HCT116 (cell line): ENCODE results near the gene IFITM10. TPM values are rescaled to one million over a fixed set of nuclear protein-coding genes. Genes with fewer than 3 reads are reported as not detected.

Source experiments
- ATAC-seq: fragments of 200-7000 bp; cut with Tn5 transposase; 2 replicates; pipeline ENCODE4 v1.9.1; 2020; ENCODE audit warnings: mild to moderate bottlenecking, moderate library complexity
- BruUV-seq: library from RNA; stranded (reverse); fragments of 400-500 nt; replicated peaks from 2 replicates; lab custom pipeline; 2021; lab: Mats Ljungman, UMichigan
- CTCF ChIA-PET: fragments of 300-600 bp; sonication (Branson Sonifier 250); formaldehyde crosslinking; loops from one replicate; lab custom pipeline; 2021; ENCODE audit warnings: antibody characterized with exemption; lab: Charles Lee
- POLR2A ChIA-PET: fragments of 300-600, 350-600 bp; sonication (Branson Sonifier 250); formaldehyde crosslinking; loops from one replicate; lab custom pipeline; 2021; ENCODE audit warnings: antibody characterized with exemption; lab: Charles Lee
- RAD21 ChIA-PET, 2 experiments: fragments of 300-600 bp; sonication (Branson Sonifier 250); formaldehyde crosslinking; loops; one replicate each; lab custom pipeline; 2023; ENCODE audit warnings: low total read pairs in 2 of 2; ENCODE audit not compliant: uncharacterized antibody in 2 of 2, unreplicated experiment in 2 of 2, low non-redundant PET in 1 of 2; lab: Charles Lee
- DNase-seq: peaks from one replicate; pipeline ENCODE4 v3.0.0-alpha.2; 2010; ENCODE audit warnings: low read depth, low spot score
- H2AFZ ChIP-seq: fragments of 200-600 bp; shearing (Covaris generic), sonication (generic); 2 replicates; pipeline ENCODE4 v1.6.1; 2017; ENCODE audit warnings: low read depth, mixed run types, mixed read lengths, antibody characterized with exemption, low read length; ENCODE audit not compliant: poor library complexity, severe bottlenecking
- H3K27ac ChIP-seq: 2 replicates; pipeline ENCODE4 v1.5.1; 2012; ENCODE audit warnings: low read depth, low read length
- H3K27me3 ChIP-seq: fragments of 200-600 bp; sonication (generic); 2 replicates; pipeline ENCODE4 v1.6.1; 2016; ENCODE audit warnings: mixed run types, low read length, mixed read lengths; ENCODE audit not compliant: insufficient read depth
- H3K36me3 ChIP-seq, 2 experiments: fragments of 200-500 bp in 1 of 2; fragments of 200-600 bp in 1 of 2; sonication (Bioruptor generic) in 1 of 2; sonication (generic) in 1 of 2; 2 replicates each; pipeline versions ENCODE4 v1.5.1 to v1.6.1; 2014 to 2016; ENCODE audit warnings: low read length in 2 of 2, inconsistent platforms in 1 of 2, mixed read lengths in 1 of 2, mixed run types in 1 of 2; ENCODE audit not compliant: insufficient read depth in 2 of 2, control insufficient read depth in 1 of 2
- H3K4me1 ChIP-seq, 2 experiments: fragments of 200-600 bp in 1 of 2; sonication (generic) in 1 of 2; 2 replicates each; pipeline versions ENCODE4 v1.5.1 to v1.6.1; 2012 to 2017; ENCODE audit warnings: low read length in 2 of 2, inconsistent platforms in 1 of 2, mild to moderate bottlenecking in 1 of 2, mixed read lengths in 1 of 2, mixed run types in 1 of 2, moderate library complexity in 1 of 2; ENCODE audit not compliant: insufficient read depth in 2 of 2, control insufficient read depth in 1 of 2
- H3K4me2 ChIP-seq: fragments of 200-600 bp; sonication (generic); 2 replicates; pipeline ENCODE4 v1.6.1; 2017; ENCODE audit warnings: mixed run types, low read length, mixed read lengths
- H3K4me3 ChIP-seq, 2 experiments: fragments of 200-600 bp in 1 of 2; sonication (generic) in 1 of 2; replicated peaks in 1 of 2; 2 replicates each; pipeline ENCODE4 v1.5.1; 2011 to 2016; ENCODE audit warnings: low read length in 2 of 2, control low read depth in 1 of 2, low read depth in 1 of 2, mild to moderate bottlenecking in 1 of 2, mixed read lengths in 1 of 2, mixed run types in 1 of 2
- H3K79me2 ChIP-seq: fragments of 200-600 bp; sonication (generic); 2 replicates; pipeline ENCODE4 v1.6.1; 2017; ENCODE audit warnings: mild to moderate bottlenecking, mixed run types, low read length, moderate library complexity, mixed read lengths; ENCODE audit not compliant: insufficient read depth
- H3K9ac ChIP-seq: fragments of 200-600 bp; sonication (generic); 2 replicates; pipeline ENCODE4 v1.6.1; 2016; ENCODE audit warnings: low read length, mixed read lengths
- H3K9me2 ChIP-seq: fragments of 200-600 bp; sonication (generic), shearing (Covaris generic); 2 replicates; pipeline ENCODE4 v1.6.1; 2017; ENCODE audit warnings: mixed run types, mild to moderate bottlenecking, moderate library complexity; ENCODE audit not compliant: insufficient read depth
- H3K9me3 ChIP-seq, 2 experiments: fragments of 200-500 bp in 1 of 2; fragments of 200-600 bp in 1 of 2; sonication (Bioruptor generic) in 1 of 2; sonication (generic) in 1 of 2; 2 replicates each; pipeline ENCODE4 v1.6.1; 2014 to 2017; ENCODE audit warnings: low read length in 2 of 2, mixed read lengths in 2 of 2, inconsistent platforms in 1 of 2, low read depth in 1 of 2, mild to moderate bottlenecking in 1 of 2, mixed run types in 1 of 2, moderate library complexity in 1 of 2; ENCODE audit not compliant: control insufficient read depth in 1 of 2, insufficient read depth in 1 of 2
- H4K20me1 ChIP-seq: fragments of 200-600 bp; sonication (generic), shearing (Covaris generic); 2 replicates; pipeline ENCODE4 v1.6.1; 2017; ENCODE audit warnings: mixed run types, mild to moderate bottlenecking, moderate library complexity; ENCODE audit not compliant: insufficient read depth
- EZH2 ChIP-seq: fragments of 200-600 bp; sonication (generic); IDR thresholded peaks from 2 replicates; pipeline ENCODE4 v1.6.1; 2017; ENCODE audit warnings: antibody characterized with exemption, mixed run types
- POLR2AphosphoS5 ChIP-seq: IDR thresholded peaks from 2 replicates; pipeline ENCODE4 v1.6.1; 2011; ENCODE audit warnings: mild to moderate bottlenecking, low read depth, low read length, moderate library complexity
- SP1 ChIP-seq: IDR thresholded peaks from 2 replicates; pipeline ENCODE4 v1.6.1; 2012; ENCODE audit warnings: low read depth
- SRF ChIP-seq: IDR thresholded peaks from 2 replicates; pipeline ENCODE4 v1.6.1; 2012; ENCODE audit warnings: low read depth
- TCF7L2 ChIP-seq: IDR thresholded peaks from 2 replicates; pipeline ENCODE4 v1.7.0; 2011; ENCODE audit warnings: borderline replicate concordance, inconsistent platforms; ENCODE audit not compliant: insufficient read depth, insufficient read length; ENCODE audit errors: extremely low read depth
- ZBTB33 ChIP-seq: IDR thresholded peaks from 2 replicates; pipeline ENCODE4 v1.6.1; 2011; ENCODE audit warnings: mild to moderate bottlenecking, low read length, moderate library complexity; ENCODE audit not compliant: insufficient replicate concordance; ENCODE audit errors: extremely low read depth
- ZNF274 ChIP-seq: fragments of 200-500 bp; sonication (Bioruptor generic); IDR thresholded peaks from 2 replicates; pipeline ENCODE4 v1.6.1; 2014; ENCODE audit warnings: mild to moderate bottlenecking, low read depth, low read length, inconsistent platforms
- intact Hi-C: fragments of 100-400 bp; cut with micrococcal nuclease; formaldehyde crosslinking; loops from 2 replicates; pipeline ENCODE4 v1.10.0; 2022
- total RNA-seq: library from RNA; stranded (reverse); gene quantifications from one replicate; pipeline ENCODE4 v1.2.1, GENCODE V29; 2021; ENCODE audit not compliant: unreplicated experiment
- TF ChIP-seq, protein P1 (sequence below): IDR thresholded peaks from 2 replicates; pipeline ENCODE4 v1.6.1; 2012

The IFITM10 gene
- total RNA-seq, 1 experiment from 2014 or later, result 1.9 TPM

DNA sequence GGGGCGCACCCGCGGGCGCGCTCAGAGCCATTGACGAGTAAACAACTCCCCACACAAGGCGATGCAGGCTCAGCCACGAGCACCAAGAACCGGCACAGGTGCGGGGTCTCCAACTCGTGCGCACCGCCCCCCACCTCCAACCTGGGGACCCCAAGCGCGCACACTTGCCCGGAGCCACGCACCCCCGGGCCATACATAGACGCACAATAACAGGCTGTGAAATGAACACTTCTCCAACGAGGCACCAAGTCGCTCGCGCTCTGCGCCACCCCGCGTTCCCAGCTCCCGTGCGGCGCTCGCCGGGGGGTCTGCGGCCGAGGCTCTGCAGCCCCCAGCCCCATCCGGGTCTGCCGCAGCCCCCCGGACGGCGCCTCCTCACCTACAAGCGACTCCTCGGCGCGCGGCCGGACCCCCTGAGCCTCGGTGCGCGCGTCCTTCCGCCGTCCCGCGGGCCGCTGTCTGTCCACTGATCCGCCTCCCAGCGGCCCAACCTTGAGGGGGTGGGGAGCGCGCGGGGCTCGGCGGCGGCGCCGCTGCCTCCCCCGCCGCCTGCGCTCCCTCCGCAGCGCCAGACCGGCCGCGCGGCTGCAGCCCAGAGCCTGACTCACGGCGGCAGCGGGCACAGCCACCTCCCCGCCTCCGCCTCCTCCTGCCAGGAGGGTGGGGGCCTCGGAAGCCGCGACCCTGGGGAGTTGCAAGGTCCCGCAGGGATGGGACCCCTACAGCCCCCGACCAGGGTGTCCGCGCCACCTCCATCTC, 1.6 kb downstream of the IFITM10 start:
- DNase-seq (no peak), ATAC-seq (no peak)
- ChIA-PET POLR2A (no interaction called here), RAD21 (no interaction called here), CTCF (no interaction called here)
- H3K9me3 ChIP-seq, result no peaks in the 10 kb centered on the region
- H3K36me3 ChIP-seq, result no peaks in the 10 kb centered on the region
- no peak overlapping the region for H3K9ac ChIP-seq
- no peak overlapping the region for H3K27ac ChIP-seq
- H3K79me2 ChIP-seq, result no peaks in the 10 kb centered on the region
- no peaks in the 10 kb centered on the region for H3K27me3 ChIP-seq
- no peaks in the 10 kb centered on the region for H3K4me1 ChIP-seq
- H2AFZ ChIP-seq, result no peak overlapping the region
- H3K9me2 ChIP-seq, result no peaks in the 10 kb centered on the region
- intact Hi-C loops, result no loop called here
- no peak overlapping the region for H3K4me3 ChIP-seq
- H3K4me2 ChIP-seq, result no peak overlapping the region
- TF ChIP-seq POLR2AphosphoS5, result no peak
- TF ChIP-seq, protein P1, sequence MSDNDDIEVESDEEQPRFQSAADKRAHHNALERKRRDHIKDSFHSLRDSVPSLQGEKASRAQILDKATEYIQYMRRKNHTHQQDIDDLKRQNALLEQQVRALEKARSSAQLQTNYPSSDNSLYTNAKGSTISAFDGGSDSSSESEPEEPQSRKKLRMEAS, result no peak
- TF ChIP-seq ZBTB33, result no peak
- no peak for TF ChIP-seq TCF7L2
- no peak for TF ChIP-seq SP1
- no peak for TF ChIP-seq EZH2
- no peak for TF ChIP-seq SRF
- TF ChIP-seq ZNF274, result no peak
- no TSS peak for BruUV-seq
- H4K20me1 ChIP-seq, result no peaks in the 10 kb centered on the region
